ENCODE data around the gene ATL3.

Gene ATL3

GRCh38 chr11:63682066-63683021 lies 11.2 kb upstream of the ATL3 start:
- no peak for DNase-seq (ENCODE audit: low spot score)
- in situ Hi-C loops (cut with MboI; ENCODE audit: low sequenced_read_pairs, unreplicated experiment), result no loop called here
- no peak for TF ChIP-seq CTCF (IDR thresholded peaks at IDR 0.05; ENCODE audit: borderline replicate concordance, control extremely low read depth, extremely low read depth, insufficient read depth, missing control alignments)

- no peak for TF ChIP-seq CTCF (IDR thresholded peaks at IDR 0.05; ENCODE audit: borderline replicate concordance, control extremely low read depth, extremely low read depth, insufficient read depth, missing control alignments)
- in situ Hi-C loops (cut with MboI; ENCODE audit: low sequenced_read_pairs, unreplicated experiment), result no loop called here
- DNase-seq (ENCODE audit: low spot score), result peak; percentile 98
These were observed 10.3 kb upstream of the ATL3 start, which contains the start of gene RTN3 for GRCh38 chr11:63681321-63682065. Gene RTN3, plus strand, starts transcription at chr11:63681500. Its CDS starts 137 bp downstream, at chr11:63681637.

- TF ChIP-seq CTCF (IDR thresholded peaks at IDR 0.05; ENCODE audit: borderline replicate concordance, control extremely low read depth, extremely low read depth, insufficient read depth, missing control alignments), result no peak
- DNase-seq (ENCODE audit: low spot score), result peak; percentile 39
- in situ Hi-C loops (cut with MboI; ENCODE audit: low sequenced_read_pairs, unreplicated experiment), result no loop called here
These were observed 9.7 kb upstream of the ATL3 start for GRCh38 chr11:63680834-63681320.

- DNase-seq (ENCODE audit: low spot score), result no peak
- in situ Hi-C loops (cut with MboI; ENCODE audit: low sequenced_read_pairs, unreplicated experiment), result no loop called here
- TF ChIP-seq CTCF (IDR thresholded peaks at IDR 0.05; ENCODE audit: borderline replicate concordance, control extremely low read depth, extremely low read depth, insufficient read depth, missing control alignments), result no peak
These were observed 2.4 kb upstream of the ATL3 start for GRCh38 chr11:63673579-63673978.

GRCh38 chr11:63672936-63673539 lies 1.9 kb upstream of the ATL3 start:
- no peak for DNase-seq (ENCODE audit: low spot score)
- TF ChIP-seq CTCF (IDR thresholded peaks at IDR 0.05; ENCODE audit: borderline replicate concordance, control extremely low read depth, extremely low read depth, insufficient read depth, missing control alignments), result no peak
- in situ Hi-C loops (cut with MboI; ENCODE audit: low sequenced_read_pairs, unreplicated experiment), result no loop called here

- in situ Hi-C loops (cut with MboI; ENCODE audit: low sequenced_read_pairs, unreplicated experiment), result no loop called here
- TF ChIP-seq CTCF (IDR thresholded peaks at IDR 0.05; ENCODE audit: borderline replicate concordance, control extremely low read depth, extremely low read depth, insufficient read depth, missing control alignments), result no peak
These were observed 934 bp upstream of the ATL3 start for GRCh38 chr11:63672156-63672463.

More at GRCh38 chr11:63672156-63672463, 934 bp upstream of the ATL3 start:
- no peak for DNase-seq (ENCODE audit: low spot score)

Measured in GM13976 (cell line).